GM19438 (cell line): Measurements from ENCODE around the gene ITK.
A peak's percentile ranks its signal among the peaks of the same experiment; 100 is the strongest.

Experiments used
- ATAC-seq: cut with Tn5 transposase; IDR thresholded peaks from one replicate; pipeline ENCODE4 v1.9.1; 2021; ENCODE audit warnings: low read depth; ENCODE audit not compliant: unreplicated experiment

The ITK gene

DNA sequence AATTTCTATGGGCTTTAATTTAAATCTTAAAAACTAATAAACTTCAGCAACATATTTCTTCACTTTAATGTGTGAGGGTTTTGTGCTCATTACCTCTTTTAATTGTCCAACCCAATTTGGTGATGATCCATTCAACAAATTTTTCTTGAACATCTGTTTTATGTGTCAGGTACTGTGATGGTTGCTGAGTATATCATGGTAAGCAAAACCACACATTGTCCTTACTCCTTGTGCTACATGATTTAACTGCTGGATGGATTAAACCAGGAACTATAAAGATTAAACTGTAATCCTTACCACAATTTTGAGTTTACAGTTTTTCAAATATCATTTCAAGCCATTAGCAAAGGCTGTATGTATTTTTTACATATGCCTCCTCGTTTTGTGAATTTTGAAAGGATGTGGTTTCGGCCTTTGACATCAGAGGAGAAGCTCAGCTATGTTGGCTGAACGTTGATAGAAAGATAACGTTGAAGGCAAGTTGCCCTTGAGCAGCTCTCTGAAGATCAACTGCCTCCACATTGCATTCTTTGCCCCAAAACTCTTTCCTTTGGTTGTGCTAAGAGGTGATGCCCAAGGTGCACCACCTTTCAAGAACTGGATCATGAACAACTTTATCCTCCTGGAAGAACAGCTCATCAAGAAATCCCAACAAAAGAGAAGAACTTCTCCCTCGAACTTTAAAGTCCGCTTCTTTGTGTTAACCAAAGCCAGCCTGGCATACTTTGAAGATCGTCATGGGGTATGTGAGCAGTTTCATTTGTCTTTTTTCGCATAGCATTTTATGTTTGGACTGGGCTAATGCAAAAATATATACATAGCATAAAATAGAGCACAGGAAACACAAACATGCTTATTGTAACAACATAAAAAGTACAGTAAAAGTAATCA lies at the start of gene ITK:
ITK (plus strand) TSS at position 467 of the 891 bp plus-strand sequence; CDS start at position 605, 138 bp downstream.
- ATAC-seq: no peak

DNA sequence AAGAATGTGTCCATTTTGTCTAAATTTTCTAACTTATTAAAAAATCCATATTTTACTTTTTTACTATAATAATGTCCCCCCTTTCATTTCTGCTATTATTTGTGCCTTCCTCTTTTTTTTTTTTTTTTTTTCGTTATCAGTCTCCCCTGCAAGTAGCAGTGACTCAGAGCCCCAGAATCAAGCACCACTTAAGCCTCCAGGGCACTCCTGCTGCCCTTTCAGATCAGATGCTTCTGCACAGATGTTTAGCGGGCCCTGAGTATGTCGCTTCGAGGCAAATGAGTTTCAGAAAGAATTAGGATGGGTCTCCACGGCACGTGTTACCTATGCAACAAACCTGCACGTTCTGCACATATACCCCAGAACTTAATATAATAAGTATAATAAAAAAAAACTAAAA lies 49.7 kb upstream of the ITK start:
- no peak for ATAC-seq

DNA sequence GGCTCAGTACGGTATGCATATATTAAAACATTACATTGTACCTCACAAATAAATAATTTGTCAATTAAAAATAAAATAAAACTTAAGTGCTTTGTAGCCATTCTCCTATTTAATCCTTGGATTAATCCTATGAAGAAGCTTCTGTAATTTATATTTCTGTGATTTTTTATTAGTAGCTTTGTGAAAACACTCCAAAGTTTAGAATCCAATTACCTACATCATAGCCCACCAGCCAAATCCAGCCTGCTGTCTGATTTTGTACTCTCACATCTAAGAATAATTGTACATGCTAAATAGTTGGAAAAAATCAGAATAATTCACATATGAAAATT lies 48.4 kb upstream of the ITK start:
- ATAC-seq: no peak

DNA sequence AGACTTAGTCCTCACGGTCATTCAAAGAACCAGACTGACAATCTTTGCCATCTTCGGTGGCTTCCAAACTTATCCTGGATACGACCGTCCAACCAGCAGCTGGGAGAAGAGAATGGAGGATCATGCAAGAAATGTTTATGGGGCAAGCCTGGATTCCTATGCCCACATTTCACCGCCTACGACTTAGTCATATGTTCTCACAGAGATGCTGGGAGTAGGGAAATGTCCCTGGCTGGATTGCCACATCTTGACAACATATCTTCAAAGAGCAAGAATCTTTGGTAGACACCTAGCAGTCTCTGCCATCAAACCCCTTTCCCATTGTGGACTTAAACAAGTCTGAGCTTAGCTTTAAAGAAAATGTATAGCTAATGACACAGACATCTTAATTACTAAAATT lies 42.9 kb upstream of the ITK start:
- no peak for ATAC-seq

DNA sequence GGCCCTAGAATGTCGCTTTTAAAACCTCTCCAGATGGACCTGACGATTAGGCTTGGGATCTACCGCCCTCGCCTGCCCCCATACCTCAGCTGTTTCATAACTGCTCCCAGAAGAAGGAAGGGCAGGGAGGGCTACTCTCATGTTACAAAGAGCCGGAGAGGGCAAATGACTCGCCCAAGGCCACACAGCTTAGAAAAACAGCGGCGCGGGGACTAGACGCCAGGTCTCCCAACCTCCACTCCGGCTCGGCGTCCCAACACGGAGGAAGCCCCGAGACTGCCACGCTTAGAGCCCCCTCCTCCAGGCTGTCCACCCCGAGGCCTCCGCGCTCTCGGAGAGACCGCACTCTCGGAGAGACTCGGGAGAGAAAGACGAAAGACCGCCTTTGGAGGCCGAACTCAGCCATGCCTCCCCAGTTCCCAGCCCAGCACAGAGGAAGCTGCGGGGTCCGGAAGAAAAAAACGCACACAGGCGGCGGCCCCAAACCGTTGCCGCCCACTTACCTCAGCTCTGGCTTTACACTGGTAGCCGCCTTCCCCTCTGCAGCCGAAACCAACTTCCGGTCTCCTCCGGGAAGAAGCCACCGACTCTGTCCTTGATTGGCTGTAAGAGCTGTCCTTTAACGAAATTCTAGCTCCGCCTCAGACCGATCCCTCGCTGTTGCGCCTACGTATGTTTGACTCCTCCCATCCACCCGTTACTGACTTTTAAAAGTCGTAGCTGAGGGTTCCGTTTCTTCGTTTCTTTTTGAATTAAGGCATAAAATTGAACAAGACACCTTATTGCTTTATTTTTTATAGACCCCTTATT lies 38.1 kb upstream of the ITK start, which contains the start of gene MED7:
MED7 (minus strand) TSS at position 549 of the 810 bp plus-strand sequence. CDS start 3,434 bp downstream, outside the sequence.
- ATAC-seq: peak; percentile 99

DNA sequence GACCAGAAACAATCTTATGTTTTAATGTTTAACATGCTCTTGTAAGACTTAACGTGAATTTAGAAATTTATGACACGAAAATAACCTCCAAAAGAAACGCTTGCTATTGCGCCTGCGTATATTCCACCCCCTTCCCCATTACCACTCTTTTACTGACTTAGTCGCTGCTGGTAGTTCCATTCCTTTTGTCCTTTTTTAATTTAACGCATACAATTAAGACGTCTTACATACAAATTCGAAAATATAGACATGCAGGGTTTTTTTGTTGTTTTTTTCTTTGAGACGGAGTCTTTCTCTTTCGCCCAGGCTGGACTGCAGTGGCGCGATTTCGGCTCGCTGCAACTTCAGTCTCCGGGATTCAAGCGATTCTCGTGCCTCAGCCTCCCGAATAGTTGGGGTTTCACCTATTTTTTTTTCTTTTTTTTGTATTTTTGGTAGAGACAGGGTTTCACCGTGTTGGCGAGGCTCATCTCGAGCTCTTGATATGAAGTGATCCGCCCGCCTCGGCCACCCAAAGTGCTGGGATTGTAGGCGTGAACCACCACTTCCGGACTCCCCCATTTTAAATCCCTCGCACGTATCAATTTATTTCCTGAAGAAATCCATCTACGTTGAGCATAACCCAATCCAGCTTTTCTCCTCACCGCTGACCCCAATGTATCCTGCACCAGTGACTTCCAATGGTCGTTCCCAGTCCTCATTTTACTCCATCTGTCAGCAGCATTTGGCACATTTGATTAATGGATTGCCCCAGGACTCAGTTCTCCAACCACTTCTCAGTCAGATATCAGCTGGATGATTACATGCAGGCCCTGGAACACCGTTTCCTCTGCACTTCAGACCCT lies 37.3 kb upstream of the ITK start:
- ATAC-seq: peak; percentile 45

DNA sequence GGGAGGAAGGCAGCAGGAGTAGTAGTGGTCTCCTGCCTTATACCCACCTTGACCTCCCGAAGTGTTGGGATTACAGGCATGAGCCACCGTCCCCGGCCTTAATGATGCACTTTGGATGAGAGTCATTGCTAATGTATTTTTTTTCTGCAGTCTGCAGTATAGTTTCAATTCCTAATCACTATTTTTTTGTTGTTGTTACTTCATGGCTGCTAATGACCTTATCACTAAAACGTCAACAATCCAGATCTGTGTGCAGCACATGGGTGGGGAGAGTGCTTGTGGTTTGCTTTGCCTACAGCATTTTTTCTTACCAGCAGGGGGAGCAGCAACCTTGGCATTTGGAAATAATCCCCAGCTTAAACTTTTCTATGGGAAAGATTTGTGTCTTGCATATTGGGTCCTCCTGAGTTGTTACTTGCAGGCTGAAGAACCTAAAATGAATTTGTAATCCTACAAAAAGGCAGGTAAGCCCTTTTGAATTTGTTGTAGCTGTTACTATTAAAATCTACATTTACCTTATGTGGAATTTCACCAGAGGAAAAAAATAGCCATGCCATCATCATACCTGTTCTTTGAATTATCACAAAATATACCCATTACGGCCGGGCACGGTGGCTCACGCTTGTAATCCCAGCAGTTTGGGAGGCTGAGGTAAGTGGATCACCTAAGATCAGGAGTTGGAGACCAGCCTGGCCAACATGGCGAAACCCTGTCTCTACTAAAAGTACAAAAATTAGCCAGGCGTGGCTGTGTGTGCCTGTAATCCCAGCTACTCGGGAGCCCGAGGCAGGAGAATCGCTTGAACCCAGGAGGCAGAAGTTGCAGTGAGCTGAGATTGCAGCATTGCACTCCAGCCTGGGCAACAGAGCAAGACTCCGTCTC lies 31.7 kb upstream of the ITK start:
- peak; percentile 70 for ATAC-seq

DNA sequence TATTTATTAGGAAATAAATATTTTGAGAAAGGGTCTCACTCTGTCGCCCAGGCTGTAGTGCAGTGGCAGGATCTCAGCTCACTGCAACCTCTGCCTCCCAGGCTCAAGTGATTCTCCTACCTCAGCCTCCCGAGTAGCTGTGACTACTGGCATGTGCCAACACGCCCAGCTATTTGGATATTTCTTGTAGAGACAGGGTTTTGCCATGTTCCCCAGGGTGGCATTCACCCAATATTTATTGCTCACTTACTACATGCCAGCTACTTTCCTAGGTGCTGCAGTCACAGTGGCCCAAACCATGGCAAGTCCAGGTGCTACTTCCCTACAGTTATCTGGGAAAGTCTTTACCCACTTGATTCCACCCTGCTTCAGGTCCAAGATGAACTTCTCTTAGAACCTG lies 29.6 kb upstream of the ITK start:
- no peak for ATAC-seq

DNA sequence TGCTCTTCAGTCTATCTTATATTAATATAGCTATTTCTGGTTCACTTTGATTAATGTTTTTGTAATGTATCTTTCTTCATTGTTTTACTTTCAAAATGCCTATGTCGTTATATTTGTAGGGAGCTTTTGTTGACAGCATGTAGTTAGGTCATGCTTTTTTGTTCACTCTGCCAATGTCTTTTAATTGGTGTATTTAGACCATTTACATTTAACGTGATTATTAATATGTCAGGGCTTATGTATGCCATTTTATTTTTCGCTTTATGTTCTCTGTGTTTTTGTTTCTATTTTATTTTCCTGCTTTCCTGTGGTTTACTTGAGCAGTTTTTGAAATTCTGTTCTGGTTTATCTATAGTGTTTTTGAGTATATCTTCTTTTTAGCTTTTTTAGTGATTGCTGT lies 25.3 kb upstream of the ITK start:
- no peak for ATAC-seq

DNA sequence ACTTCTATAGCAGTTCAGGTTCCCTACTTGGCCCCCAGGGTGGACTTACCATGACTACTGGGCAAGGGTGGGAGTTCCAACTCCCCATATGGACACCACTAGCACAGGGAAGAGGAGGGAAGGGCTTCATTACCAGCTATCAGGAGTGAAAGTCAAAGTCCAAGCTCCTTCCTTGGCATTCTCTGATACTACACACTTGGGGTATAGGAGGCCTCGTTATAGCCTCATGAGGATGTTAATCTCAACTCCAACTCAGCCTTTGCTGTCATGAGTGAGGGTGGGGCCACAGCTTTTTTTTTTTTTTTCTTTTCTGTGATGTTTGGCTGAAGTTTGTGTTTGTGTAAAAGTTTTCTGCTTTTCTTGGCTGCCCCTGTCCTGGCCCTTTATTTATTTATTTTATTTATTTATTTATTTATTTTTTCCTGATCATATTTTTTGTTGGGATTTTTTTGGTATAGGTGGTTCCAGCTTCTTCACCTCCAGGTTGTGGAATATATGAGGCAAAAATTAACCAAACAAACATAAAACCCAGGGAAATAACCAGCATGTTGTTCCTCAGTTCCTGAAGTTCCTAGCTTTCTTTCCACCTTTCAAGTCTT lies 23.2 kb upstream of the ITK start:
- ATAC-seq: no peak

DNA sequence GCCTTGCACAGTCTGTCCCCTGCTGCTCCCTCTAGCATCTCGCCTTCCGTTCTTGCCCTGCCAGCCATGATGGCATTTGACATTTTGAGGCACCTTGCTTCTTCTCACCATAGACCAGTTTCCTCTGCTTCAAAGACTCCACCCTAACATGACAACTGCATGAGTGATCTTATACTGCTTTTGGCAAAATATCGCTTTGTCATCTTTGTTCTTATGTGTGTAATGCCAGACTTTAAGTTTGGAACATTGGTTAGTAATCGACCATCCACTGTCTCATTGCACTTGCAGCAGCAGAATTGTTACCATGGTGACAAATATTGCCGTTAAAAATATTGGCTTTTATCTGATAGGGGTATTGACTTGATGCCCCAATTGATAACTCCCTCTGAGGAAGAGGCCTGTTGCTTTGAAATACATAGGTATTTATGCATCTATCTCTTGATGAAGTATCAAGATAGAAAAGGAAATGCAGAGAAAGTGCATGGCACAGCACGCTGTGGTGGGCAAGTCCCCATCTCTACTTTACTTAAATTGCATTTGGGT lies 21.4 kb upstream of the ITK start:
- ATAC-seq: no peak

DNA sequence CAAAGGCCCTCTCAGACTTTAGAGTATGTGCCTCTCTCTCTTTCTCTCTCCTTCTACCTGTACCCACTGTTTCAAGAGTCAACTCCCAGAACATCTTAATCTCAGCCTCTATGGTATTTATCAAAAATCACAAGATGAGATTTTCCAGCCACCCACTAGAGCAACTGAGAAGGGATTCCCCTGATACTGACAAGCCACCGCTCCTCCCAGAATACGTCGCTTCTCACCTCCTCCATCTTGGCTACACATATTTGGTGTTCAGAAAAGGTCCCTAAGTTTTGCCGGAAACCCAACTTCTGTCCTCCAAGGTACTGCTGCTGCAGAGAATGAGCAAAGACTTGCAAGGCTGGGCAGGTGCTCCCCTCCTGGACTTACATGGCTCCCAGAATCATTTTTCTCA lies 20.6 kb upstream of the ITK start:
- ATAC-seq: no peak

DNA sequence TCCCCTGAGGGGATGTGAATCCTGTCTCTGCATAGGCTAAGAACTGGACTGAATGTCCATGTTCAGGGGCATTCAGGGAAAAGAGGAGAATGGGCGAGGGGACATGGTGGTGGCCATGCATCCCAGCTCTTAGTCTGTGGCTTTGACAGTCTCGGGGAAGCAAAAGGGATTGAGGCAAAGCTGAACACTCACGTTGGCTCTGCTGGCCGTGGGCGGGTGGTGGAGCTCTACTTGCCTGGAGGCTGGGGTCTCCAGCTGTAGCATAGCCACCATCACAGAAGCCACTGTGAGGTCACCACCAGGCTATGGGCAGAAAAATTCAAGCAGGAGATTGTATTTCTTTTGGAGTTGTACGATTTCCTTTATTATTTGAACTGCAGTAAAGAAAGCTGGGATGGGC lies 18.6 kb upstream of the ITK start:
- ATAC-seq: no peak

DNA sequence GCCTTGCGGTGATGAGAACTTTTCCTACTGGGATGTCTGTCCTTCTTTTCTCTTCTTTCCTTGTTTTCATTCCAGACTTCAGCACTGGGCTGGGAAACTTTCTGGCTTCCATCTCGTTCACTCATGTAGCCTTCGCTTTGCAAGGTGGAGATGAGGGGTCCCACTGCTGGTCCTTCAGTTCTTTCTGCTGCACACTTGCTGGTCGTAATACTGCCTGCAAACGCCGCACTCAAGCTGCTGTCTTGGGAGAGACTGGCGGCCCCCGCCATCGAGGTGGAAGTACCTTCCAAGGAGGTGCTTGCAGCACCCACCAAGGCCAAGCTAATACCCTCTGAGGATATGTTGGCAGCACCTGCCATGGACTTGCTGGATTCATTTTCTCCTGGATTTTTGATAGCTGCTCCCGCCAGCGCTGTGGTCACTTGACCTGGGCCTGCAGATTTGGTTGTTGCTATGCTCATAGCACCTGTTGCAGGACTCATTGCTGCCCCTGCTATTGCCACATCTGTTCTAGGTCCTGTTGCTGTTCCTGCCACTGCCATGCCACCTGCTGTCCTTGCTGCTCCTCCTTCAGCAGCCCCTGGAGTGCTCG lies 17.6 kb upstream of the ITK start:
- ATAC-seq: no peak

DNA sequence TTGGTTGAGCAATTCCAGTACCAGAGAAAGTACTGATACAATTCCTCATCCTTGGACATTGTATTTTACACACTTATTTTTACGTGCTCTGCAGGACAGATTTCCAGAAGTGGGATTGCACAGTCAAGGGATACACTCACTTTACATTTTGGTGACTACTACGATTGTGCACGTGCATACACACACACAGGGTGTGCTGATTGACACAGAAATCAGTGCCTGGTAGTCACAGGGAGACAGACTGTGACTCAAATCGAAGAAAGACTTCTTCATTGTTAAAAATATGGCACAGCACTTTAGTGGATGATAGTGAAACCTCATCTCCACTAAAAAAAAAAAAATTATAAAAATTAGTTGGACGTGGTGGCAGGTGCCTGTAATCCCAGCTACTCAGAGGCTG lies 16.1 kb upstream of the ITK start:
- ATAC-seq: no peak

DNA sequence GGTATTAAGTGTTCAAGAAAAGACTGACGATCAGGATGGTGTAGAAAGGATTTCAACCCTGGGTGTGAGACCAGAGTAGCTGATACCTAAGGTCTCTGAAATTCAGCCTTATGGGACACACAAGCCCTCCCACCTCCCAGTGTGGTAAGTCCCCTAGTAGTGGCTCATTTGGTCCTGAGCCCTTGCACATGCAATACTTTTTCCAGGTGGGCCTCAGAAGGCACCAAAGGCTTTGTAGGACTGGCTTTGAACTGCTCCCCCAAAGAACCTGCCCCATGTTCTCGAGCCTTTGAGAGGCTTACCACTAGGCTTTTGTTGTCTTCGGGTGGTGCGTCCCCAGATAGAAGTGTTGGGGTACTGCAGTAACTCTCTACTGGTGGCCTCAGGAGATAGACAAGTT lies 15.4 kb upstream of the ITK start:
- ATAC-seq: no peak

DNA sequence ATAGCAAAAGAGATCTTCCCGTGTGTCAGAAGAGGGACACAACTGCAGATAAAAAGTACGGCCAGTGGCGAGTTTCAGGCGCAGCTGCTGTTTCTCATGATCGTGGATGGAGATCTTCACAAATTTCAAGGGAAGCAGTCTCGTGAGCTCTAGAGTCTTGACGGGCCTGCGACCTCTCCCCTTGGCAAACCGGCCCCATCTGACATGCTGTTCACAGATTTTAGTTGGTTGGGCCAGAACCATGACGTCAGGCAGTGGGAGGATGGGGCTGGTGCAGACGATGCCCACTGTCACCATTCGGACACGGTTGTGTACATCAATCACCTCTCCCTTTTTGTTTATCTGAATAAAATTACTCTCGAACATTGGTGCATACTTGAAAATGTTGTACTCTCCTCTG lies 15.0 kb upstream of the ITK start:
- ATAC-seq: no peak

DNA sequence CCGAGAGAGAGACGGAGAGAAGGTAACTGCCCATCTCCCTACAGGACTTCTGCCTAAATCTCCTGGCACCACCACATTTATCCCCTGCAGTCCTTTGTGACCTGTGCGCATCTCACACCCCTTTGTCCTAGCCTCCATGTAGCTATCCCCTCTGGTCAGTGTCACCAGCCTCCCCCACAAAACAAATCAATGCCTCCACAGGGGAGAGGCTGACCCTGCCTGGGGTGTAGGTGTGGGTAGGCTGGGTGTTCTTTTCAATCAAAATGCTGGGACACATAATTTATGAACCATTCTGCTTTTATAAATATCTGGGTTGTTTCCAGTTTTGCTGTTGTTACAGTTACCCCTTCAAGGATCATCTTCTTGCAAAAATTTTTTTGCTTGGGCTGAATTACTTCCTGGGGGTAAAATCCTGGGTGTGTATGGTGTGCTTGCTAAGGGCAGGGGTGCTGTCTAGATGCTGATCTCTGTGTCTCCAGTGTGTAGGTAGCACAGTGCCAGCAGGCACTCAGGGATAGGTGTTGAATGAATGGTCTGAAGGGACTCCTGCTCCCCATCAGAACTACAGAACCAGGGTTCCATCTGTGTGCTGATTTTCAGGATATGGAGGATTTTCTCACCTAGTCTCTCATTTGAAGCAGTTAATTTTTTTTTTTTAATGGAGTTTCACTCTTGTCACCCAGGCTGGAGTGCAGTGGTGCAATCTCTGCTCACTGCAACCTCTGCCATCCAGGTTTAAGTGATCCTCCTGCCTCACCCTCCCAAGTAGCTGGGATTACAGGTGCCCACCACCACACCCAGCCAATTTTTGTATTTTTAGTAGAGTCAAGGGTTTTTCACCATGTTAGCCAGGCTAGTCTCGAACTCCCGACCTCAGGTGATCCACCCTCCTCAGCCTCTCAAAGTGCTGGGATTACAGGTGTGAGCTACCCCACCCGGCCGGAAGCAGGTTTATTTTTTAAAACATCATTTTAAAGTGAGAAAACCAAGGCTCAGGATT lies 14.1 kb upstream of the ITK start, which contains the start of gene GARIN3:
GARIN3 (minus strand) TSS at position 51 of the 1,000 bp plus-strand sequence. CDS start 96 bp downstream, outside the sequence.
- no peak for ATAC-seq
